RWPE2 (cell line): ENCODE results near the gene IMMP1L.
A peak's percentile ranks its signal among the peaks of the same experiment; 100 is the strongest.

Experiments used
- ATAC-seq: fragments of 200-7000 bp; cut with Tn5 transposase; 3 replicates; pipeline ENCODE4 v1.9.1; 2021; ENCODE audit warnings: low read depth
- DNase-seq: peaks from one replicate; pipeline ENCODE4 v3.0.0-alpha.2; 2020; ENCODE audit warnings: low spot score
- H3K27ac ChIP-seq: fragments of 450-650 bp; 2 replicates; pipeline ENCODE4 v1.5.1; 2017; ENCODE audit warnings: mild to moderate bottlenecking; ENCODE audit not compliant: poor library complexity, severe bottlenecking
- H3K27me3 ChIP-seq: fragments of 250-450 bp; sonication (Bioruptor Pico); 2 replicates; pipeline ENCODE4 v1.5.1; 2021; ENCODE audit warnings: mild to moderate bottlenecking, moderate library complexity; ENCODE audit not compliant: insufficient read depth, poor library complexity, severe bottlenecking
- H3K36me3 ChIP-seq: fragments of 250-450 bp; sonication (Bioruptor Pico); 2 replicates; pipeline ENCODE4 v1.5.1; 2020; ENCODE audit warnings: low read depth, mild to moderate bottlenecking, moderate library complexity
- H3K4me1 ChIP-seq: fragments of 250-450 bp; sonication (Bioruptor Pico); 2 replicates; pipeline ENCODE4 v1.5.1; 2021; ENCODE audit warnings: mild to moderate bottlenecking, moderate library complexity; ENCODE audit not compliant: insufficient read depth, poor library complexity, severe bottlenecking
- H3K4me3 ChIP-seq: fragments of 250-450 bp; sonication (Bioruptor Pico); 2 replicates; pipeline ENCODE4 v1.5.1; 2021; ENCODE audit warnings: mild to moderate bottlenecking, moderate library complexity; ENCODE audit not compliant: severe bottlenecking
- H3K9me3 ChIP-seq: fragments of 250-450 bp; sonication (Bioruptor Pico); 2 replicates; pipeline ENCODE4 v1.5.1; 2021; ENCODE audit warnings: mild to moderate bottlenecking, moderate library complexity; ENCODE audit not compliant: severe bottlenecking
- CTCF ChIP-seq: fragments of 450-650 bp; IDR thresholded peaks from one replicate; pipeline ENCODE4 v1.5.1; 2017; ENCODE audit warnings: mild to moderate bottlenecking, moderate library complexity; ENCODE audit not compliant: poor library complexity, severe bottlenecking

IMMP1L gene

GRCh38 chr11:31509429-31510345 lies at the start of gene IMMP1L, which contains the start of gene ELP4:
IMMP1L (minus strand) TSS chr11:31509622; CDS start chr11:31463276, 46,346 bp downstream.
ELP4 (plus strand) TSS chr11:31509767; CDS start chr11:31509785, 18 bp downstream.
- ATAC-seq (peak; percentile 99), DNase-seq (peak; percentile 95)
- peaks cover 8% of the 10 kb centered on the region for H3K36me3 ChIP-seq
- H3K27ac ChIP-seq = peak within 1 kb of the TSS; percentile 15
- peaks cover 22% of the 10 kb centered on the region for H3K4me1 ChIP-seq
- peak within 1 kb of the TSS; percentile 80 for H3K4me3 ChIP-seq
- no peak for TF ChIP-seq CTCF
- no peaks in the 10 kb centered on the region for H3K9me3 ChIP-seq
- H3K27me3 ChIP-seq = no peaks in the 10 kb centered on the region

- no peaks in the 10 kb centered on the region for H3K36me3 ChIP-seq
- TF ChIP-seq CTCF = no peak
- H3K4me3 ChIP-seq = no peak overlapping the region
- no peaks in the 10 kb centered on the region for H3K9me3 ChIP-seq
- ATAC-seq = no peak
- no peaks in the 10 kb centered on the region for H3K27me3 ChIP-seq
- H3K4me1 ChIP-seq = no peaks in the 10 kb centered on the region
- no peak overlapping the region for H3K27ac ChIP-seq
- no peak for DNase-seq
Observed at GRCh38 chr11:31558001-31558400, 48.6 kb upstream of the IMMP1L start.

GRCh38 chr11:31555938-31556337 lies 46.5 kb upstream of the IMMP1L start:
- Histone ChIP-seq H3K36me3 (no peaks in the 10 kb centered on the region), H3K9me3 (no peaks in the 10 kb centered on the region), H3K4me1 (no peaks in the 10 kb centered on the region), H3K27me3 (no peaks in the 10 kb centered on the region), H3K4me3 (no peak overlapping the region), H3K27ac (no peak overlapping the region)
- ATAC-seq (no peak), DNase-seq (no peak)
- TF ChIP-seq CTCF = no peak

- TF ChIP-seq CTCF = no peak
Observed at GRCh38 chr11:31542862-31543261, 33.4 kb upstream of the IMMP1L start.

GRCh38 chr11:31535479-31535878 lies 26.1 kb upstream of the IMMP1L start:
- TF ChIP-seq CTCF = no peak

More at GRCh38 chr11:31542862-31543261, 33.4 kb upstream of the IMMP1L start:
- no peak overlapping the region for H3K27ac ChIP-seq
- DNase-seq (no peak), ATAC-seq (no peak)
- H3K36me3 ChIP-seq = peaks cover 23% of the 10 kb centered on the region
- no peaks in the 10 kb centered on the region for H3K4me1 ChIP-seq
- no peak overlapping the region for H3K4me3 ChIP-seq
- no peaks in the 10 kb centered on the region for H3K9me3 ChIP-seq
- H3K27me3 ChIP-seq = no peaks in the 10 kb centered on the region

More at GRCh38 chr11:31535479-31535878, 26.1 kb upstream of the IMMP1L start:
- no peaks in the 10 kb centered on the region for H3K4me1 ChIP-seq
- H3K36me3 ChIP-seq = peaks cover 7% of the 10 kb centered on the region; the same call in 1 of the 2 replicates
- no peak overlapping the region for H3K4me3 ChIP-seq
- no peaks in the 10 kb centered on the region for H3K9me3 ChIP-seq
- DNase-seq (no peak), ATAC-seq (no peak)
- H3K27me3 ChIP-seq = no peaks in the 10 kb centered on the region
- H3K27ac ChIP-seq = no peak overlapping the region
